ENCODE results near the gene NOX5. TPM values are rescaled to one million over a fixed set of nuclear protein-coding genes. Genes with fewer than 3 reads are reported as not detected.

The NOX5 gene
- polyA plus RNA-seq, 1 experiment, result 0.15 TPM

DNA sequence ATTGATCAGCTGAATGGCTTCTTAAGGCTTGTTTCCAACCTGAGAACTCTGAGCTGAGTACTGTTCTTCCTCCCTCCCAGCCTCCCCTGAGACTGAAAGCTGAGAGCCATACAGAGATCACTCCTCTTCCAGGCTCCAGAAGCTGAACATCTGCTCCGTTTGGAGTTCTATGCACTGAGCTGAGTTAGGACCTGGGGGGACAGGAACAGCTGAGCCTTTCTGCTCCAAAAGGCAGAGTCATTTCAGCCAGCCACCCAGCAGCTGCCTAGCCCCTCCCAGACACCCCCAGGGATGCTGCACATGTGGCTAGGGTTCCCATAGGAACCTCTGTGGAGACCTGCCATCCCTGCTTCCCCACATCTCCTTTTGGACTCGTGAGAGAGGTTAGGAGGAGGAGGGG, 81.7 kb downstream of the NOX5 start:
- ChIA-PET POLR2A (no interaction called here), CTCF (interaction anchor here (0.5 to 0.9 kb wide), 2 partner anchors 273 to 299 kb away, joined by 3 to 4 read pairs; no protein-coding TSS in a partner anchor)
- Histone ChIP-seq H3K27ac (ENCODE audit: low read depth, low read length) (no peak overlapping the region), H3K9me3 (ENCODE audit: control insufficient read depth, insufficient read depth, low read length) (no peaks in the 10 kb centered on the region; the same call in 1 of the 2 replicates), H3K27me3 (ENCODE audit: control insufficient read depth, insufficient read depth, low read length) (peaks cover 26% of the 10 kb centered on the region), H3K4me3 (ENCODE audit: low read depth, low read length) (no peak overlapping the region)
- DNase-seq (ENCODE audit: low read depth, low spot score), result no peak
- TF ChIP-seq, protein P1, sequence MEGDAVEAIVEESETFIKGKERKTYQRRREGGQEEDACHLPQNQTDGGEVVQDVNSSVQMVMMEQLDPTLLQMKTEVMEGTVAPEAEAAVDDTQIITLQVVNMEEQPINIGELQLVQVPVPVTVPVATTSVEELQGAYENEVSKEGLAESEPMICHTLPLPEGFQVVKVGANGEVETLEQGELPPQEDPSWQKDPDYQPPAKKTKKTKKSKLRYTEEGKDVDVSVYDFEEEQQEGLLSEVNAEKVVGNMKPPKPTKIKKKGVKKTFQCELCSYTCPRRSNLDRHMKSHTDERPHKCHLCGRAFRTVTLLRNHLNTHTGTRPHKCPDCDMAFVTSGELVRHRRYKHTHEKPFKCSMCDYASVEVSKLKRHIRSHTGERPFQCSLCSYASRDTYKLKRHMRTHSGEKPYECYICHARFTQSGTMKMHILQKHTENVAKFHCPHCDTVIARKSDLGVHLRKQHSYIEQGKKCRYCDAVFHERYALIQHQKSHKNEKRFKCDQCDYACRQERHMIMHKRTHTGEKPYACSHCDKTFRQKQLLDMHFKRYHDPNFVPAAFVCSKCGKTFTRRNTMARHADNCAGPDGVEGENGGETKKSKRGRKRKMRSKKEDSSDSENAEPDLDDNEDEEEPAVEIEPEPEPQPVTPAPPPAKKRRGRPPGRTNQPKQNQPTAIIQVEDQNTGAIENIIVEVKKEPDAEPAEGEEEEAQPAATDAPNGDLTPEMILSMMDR (IDR thresholded peaks at IDR 0.05; ENCODE audit: low read depth, low read length), result no peak

DNA sequence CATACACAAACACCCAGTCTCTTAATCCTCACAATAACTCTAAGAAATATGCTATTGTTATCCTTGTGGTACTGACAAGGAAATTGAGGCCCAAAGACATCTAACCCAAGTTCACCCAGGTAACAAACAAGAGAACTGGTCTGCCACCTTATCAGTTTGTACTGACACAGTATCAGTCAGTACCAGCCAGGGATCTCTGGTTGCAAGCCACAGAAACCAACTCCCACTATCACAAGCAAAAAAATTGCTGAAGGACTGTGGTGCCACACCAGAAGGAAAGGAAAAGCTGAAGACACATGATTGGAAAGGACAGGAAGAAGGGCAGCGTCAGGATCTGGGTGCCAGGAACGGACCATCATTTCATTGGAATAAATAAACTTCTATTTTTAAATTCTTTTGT, 82.1 kb downstream of the NOX5 start:
- TF ChIP-seq, protein P1 (IDR thresholded peaks at IDR 0.05; ENCODE audit: low read depth, low read length), result no peak
- H3K27me3 ChIP-seq (ENCODE audit: control insufficient read depth, insufficient read depth, low read length), result peaks cover 29% of the 10 kb centered on the region
- DNase-seq (ENCODE audit: low read depth, low spot score), result no peak
- H3K9me3 ChIP-seq (ENCODE audit: control insufficient read depth, insufficient read depth, low read length), result no peaks in the 10 kb centered on the region; the same call in 1 of the 2 replicates
- no peak overlapping the region for H3K4me3 ChIP-seq (ENCODE audit: low read depth, low read length)
- CTCF ChIA-PET, result interaction anchor here (0.9 kb wide), 1 partner anchor 299 kb away, joined by 4 read pairs; no protein-coding TSS in a partner anchor
- POLR2A ChIA-PET, result no interaction called here
- no peak overlapping the region for H3K27ac ChIP-seq (ENCODE audit: low read depth, low read length)

DNA sequence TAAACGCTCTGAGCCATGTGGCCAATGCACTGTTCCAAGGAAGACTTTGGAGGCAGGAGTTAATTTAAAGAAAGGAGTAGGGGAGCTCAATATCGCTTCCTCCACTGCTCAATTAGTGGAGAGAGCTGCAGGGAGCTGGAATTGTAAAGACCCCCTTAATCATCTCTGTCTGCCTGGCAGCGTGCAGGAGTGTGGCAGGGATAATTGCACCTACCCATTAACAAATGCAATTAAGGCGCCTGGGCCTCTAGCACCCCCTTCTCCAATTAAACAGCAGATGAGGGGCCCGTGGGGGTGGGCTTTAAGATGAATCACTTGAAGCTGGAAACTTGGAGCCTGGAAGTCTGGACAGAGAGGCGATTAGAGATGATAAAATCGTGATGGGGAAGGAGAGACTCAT, 84.3 kb downstream of the NOX5 start:
- ChIA-PET CTCF (no interaction called here), POLR2A (interaction anchor here (1.0 kb wide), 1 partner anchor 62 kb away, joined by 3 read pairs; the partner anchor contains the start of gene GLCE)
- DNase-seq (ENCODE audit: low read depth, low spot score), result no peak
- TF ChIP-seq, protein P1 (IDR thresholded peaks at IDR 0.05; ENCODE audit: low read depth, low read length), result no peak
- Histone ChIP-seq H3K4me3 (ENCODE audit: low read depth, low read length) (no peak overlapping the region), H3K27ac (ENCODE audit: low read depth, low read length) (no peak overlapping the region), H3K27me3 (ENCODE audit: control insufficient read depth, insufficient read depth, low read length) (peaks cover 44% of the 10 kb centered on the region), H3K9me3 (ENCODE audit: control insufficient read depth, insufficient read depth, low read length) (no peaks in the 10 kb centered on the region; the same call in 1 of the 2 replicates)

DNA sequence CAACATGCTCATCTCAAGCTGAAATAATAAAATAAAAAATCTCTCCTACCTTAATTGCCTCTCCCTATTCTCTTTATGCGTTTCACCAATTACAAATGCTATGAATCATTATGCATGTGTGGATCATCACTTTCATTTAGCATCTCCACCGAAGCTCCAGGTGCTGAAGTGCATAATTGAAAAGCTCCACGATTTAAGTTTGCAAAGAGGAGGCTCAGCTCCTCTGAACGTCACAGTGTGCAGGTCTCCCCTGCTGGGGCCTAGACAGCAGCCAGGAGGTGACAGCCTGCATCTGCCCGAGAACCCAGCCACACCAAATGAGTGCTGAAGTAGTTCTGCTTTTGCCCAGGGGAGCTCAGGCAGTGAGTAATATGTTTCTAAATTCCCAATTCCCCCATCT, 85.4 kb downstream of the NOX5 start:
- no peak for DNase-seq (ENCODE audit: low read depth, low spot score)
- ChIA-PET CTCF (no interaction called here), POLR2A (no interaction called here)
- H3K4me3 ChIP-seq (ENCODE audit: low read depth, low read length), result no peak overlapping the region
- H3K9me3 ChIP-seq (ENCODE audit: control insufficient read depth, insufficient read depth, low read length), result no peaks in the 10 kb centered on the region; the same call in 1 of the 2 replicates
- TF ChIP-seq, protein P1 (IDR thresholded peaks at IDR 0.05; ENCODE audit: low read depth, low read length), result no peak
- H3K27ac ChIP-seq (ENCODE audit: low read depth, low read length), result no peak overlapping the region
- H3K27me3 ChIP-seq (ENCODE audit: control insufficient read depth, insufficient read depth, low read length), result peaks cover 55% of the 10 kb centered on the region

DNA sequence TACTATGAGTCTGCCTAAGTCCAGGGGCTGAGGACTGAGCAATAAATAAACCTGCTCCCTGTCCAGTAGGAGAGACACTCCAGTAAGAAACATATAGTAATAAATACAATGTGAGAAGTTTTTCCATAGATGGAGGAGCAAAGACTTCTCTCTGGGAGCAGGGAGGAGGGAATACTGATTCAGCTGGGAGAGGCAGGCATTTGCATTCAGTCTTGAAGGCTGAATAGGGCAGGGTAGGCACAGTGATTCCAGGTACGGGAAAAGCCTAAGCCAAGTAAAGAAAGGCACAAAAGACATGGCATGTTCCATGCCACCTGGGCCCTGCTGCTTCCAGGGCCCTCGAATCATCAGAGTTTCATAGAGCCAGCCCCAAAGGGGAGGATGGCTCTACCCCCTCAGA, 86.3 kb downstream of the NOX5 start:
- CTCF ChIA-PET, result no interaction called here
- Histone ChIP-seq H3K27ac (ENCODE audit: low read depth, low read length) (no peak overlapping the region), H3K9me3 (ENCODE audit: control insufficient read depth, insufficient read depth, low read length) (no peaks in the 10 kb centered on the region; the same call in 1 of the 2 replicates), H3K27me3 (ENCODE audit: control insufficient read depth, insufficient read depth, low read length) (peaks cover 55% of the 10 kb centered on the region), H3K4me3 (ENCODE audit: low read depth, low read length) (no peak overlapping the region)
- DNase-seq (ENCODE audit: low read depth, low spot score), result no peak
- TF ChIP-seq, protein P1 (IDR thresholded peaks at IDR 0.05; ENCODE audit: low read depth, low read length), result no peak
- POLR2A ChIA-PET, result no interaction called here

Measured in AG04450 (cell line).